ENCODE measurements around the gene NT5DC4.

The NT5DC4 gene

GRCh38 chr2:112720785-112721184, at the start of gene NT5DC4:
TSS of gene NT5DC4 (plus strand) at chr2:112721020. CDS start at chr2:112721080, 60 bp downstream.
- no peak for DNase-seq (ENCODE audit: low read depth)

GRCh38 chr2:112671801-112672200, 49.0 kb upstream of the NT5DC4 start:
- no peak for DNase-seq (ENCODE audit: low read depth)

- no peak for DNase-seq (ENCODE audit: low read depth)
These were observed 47.8 kb upstream of the NT5DC4 start for GRCh38 chr2:112673008-112673407.

- DNase-seq (ENCODE audit: low read depth) = no peak
These were observed 46.6 kb upstream of the NT5DC4 start for GRCh38 chr2:112674229-112674628.

- DNase-seq (ENCODE audit: low read depth) = no peak
These were observed 41.3 kb upstream of the NT5DC4 start for GRCh38 chr2:112679484-112679883.

GRCh38 chr2:112680666-112681101, 40.1 kb upstream of the NT5DC4 start:
- no peak for DNase-seq (ENCODE audit: low read depth)

- DNase-seq (ENCODE audit: low read depth) = no peak
These were observed 38.7 kb upstream of the NT5DC4 start for GRCh38 chr2:112682101-112682500.

- no peak for DNase-seq (ENCODE audit: low read depth)
These were observed 37.0 kb upstream of the NT5DC4 start for GRCh38 chr2:112683550-112684414.

- no peak for DNase-seq (ENCODE audit: low read depth)
These were observed 36.4 kb upstream of the NT5DC4 start for GRCh38 chr2:112684415-112684775.

- no peak for DNase-seq (ENCODE audit: low read depth)
These were observed 35.4 kb upstream of the NT5DC4 start for GRCh38 chr2:112685271-112685884.

- DNase-seq (ENCODE audit: low read depth) = no peak
These were observed 34.2 kb upstream of the NT5DC4 start for GRCh38 chr2:112686348-112687217.

- DNase-seq (ENCODE audit: low read depth) = no peak
These were observed 33.3 kb upstream of the NT5DC4 start for GRCh38 chr2:112687522-112687921.

- no peak for DNase-seq (ENCODE audit: low read depth)
These were observed 32.5 kb upstream of the NT5DC4 start for GRCh38 chr2:112688086-112688880.

GRCh38 chr2:112690853-112691401, 29.9 kb upstream of the NT5DC4 start:
- peak; percentile 45 for DNase-seq (ENCODE audit: low read depth)

GRCh38 chr2:112691881-112692281, 28.9 kb upstream of the NT5DC4 start:
- no peak for DNase-seq (ENCODE audit: low read depth)

- DNase-seq (ENCODE audit: low read depth) = peak; percentile 20
These were observed 28.3 kb upstream of the NT5DC4 start for GRCh38 chr2:112692495-112692911.

- no peak for DNase-seq (ENCODE audit: low read depth)
These were observed 27.9 kb upstream of the NT5DC4 start for GRCh38 chr2:112692918-112693317.

- no peak for DNase-seq (ENCODE audit: low read depth)
These were observed 27.2 kb upstream of the NT5DC4 start for GRCh38 chr2:112693596-112693995.

- DNase-seq (ENCODE audit: low read depth) = no peak
These were observed 26.6 kb upstream of the NT5DC4 start for GRCh38 chr2:112694182-112694581.

GRCh38 chr2:112698834-112699515, 21.8 kb upstream of the NT5DC4 start:
- no peak for DNase-seq (ENCODE audit: low read depth)

Measured in stimulated activated CD8-positive, alpha-beta memory T cell treated with anti-CD3 and anti-CD28 coated beads, Interleukin-12 subunit alpha, Interleukin-12 subunit beta, amount 100 ng/mL, for 1 hour (primary cell).